ENCODE data around the gene HLF. TPM values are rescaled to one million over a fixed set of nuclear protein-coding genes. Genes with fewer than 3 reads are reported as not detected.

Gene HLF
- total and polyA plus RNA-seq, 2 experiments from 2014 or later, result 0.09 TPM; not detected in 1

- 69 to 74% methylated on average over 10 of the region's 10 CpGs for WGBS, 2 experiments (ENCODE audit: low coverage in 1 of 2, low lambda C conversion rate in 2 of 2, missing lambda C conversion rate in 2 of 2)
- DNase-seq, result no peak
- Histone ChIP-seq H4K20me1 (ENCODE audit: insufficient read depth) (no peaks in the 10 kb centered on the region), H2AFZ (no peak overlapping the region), H3K4me3 (no peak overlapping the region), H3K9me3 (ENCODE audit: low read depth) (no peaks in the 10 kb centered on the region), H3K36me3 (ENCODE audit: low read depth) (no peaks in the 10 kb centered on the region), H3K9me2 (ENCODE audit: insufficient read depth) (no peaks in the 10 kb centered on the region), H3K9ac (no peak overlapping the region), H3F3A (ENCODE audit: insufficient read depth) (no peaks in the 10 kb centered on the region), H3K27ac (no peak overlapping the region), H3K27me3 (replicated peaks; ENCODE audit: insufficient read depth) (no peaks in the 10 kb centered on the region), H3K79me2 (ENCODE audit: insufficient read depth) (no peaks in the 10 kb centered on the region), H3K4me2 (ENCODE audit: unreplicated experiment) (no peak overlapping the region), H3K4me1 (ENCODE audit: insufficient read depth) (no peaks in the 10 kb centered on the region)
- in situ Hi-C loops (cut with MboI), result no loop called here
- TF ChIP-seq EZH2phosphoT487 (IDR thresholded peaks at IDR 0.05; ENCODE audit: insufficient read depth, low read depth) (no peak), EZH2 (IDR thresholded peaks at IDR 0.05; ENCODE audit: insufficient read depth, poor library complexity, severe bottlenecking) (no peak)
Observed at GRCh38 chr17:55299162-55299838, 34.5 kb downstream of the HLF start.

GRCh38 chr17:55299890-55300289, 35.1 kb downstream of the HLF start:
- no peaks in the 10 kb centered on the region for H3K4me1 ChIP-seq (ENCODE audit: insufficient read depth)
- 75 to 80% methylated on average over 4 of the region's 4 CpGs for WGBS, 2 experiments (ENCODE audit: low coverage in 1 of 2, low lambda C conversion rate in 2 of 2, missing lambda C conversion rate in 2 of 2)
- no peak overlapping the region for H3K27ac ChIP-seq
- H3F3A ChIP-seq (ENCODE audit: insufficient read depth), result no peaks in the 10 kb centered on the region
- H3K9me2 ChIP-seq (ENCODE audit: insufficient read depth), result no peaks in the 10 kb centered on the region
- H3K9me3 ChIP-seq (ENCODE audit: low read depth), result no peaks in the 10 kb centered on the region
- no peaks in the 10 kb centered on the region for H4K20me1 ChIP-seq (ENCODE audit: insufficient read depth)
- no peak overlapping the region for H3K9ac ChIP-seq
- no peak for TF ChIP-seq EZH2phosphoT487 (IDR thresholded peaks at IDR 0.05; ENCODE audit: insufficient read depth, low read depth)
- TF ChIP-seq EZH2 (IDR thresholded peaks at IDR 0.05; ENCODE audit: insufficient read depth, poor library complexity, severe bottlenecking), result no peak
- H2AFZ ChIP-seq, result no peak overlapping the region
- in situ Hi-C loops (cut with MboI), result no loop called here
- no peaks in the 10 kb centered on the region for H3K79me2 ChIP-seq (ENCODE audit: insufficient read depth)
- no peaks in the 10 kb centered on the region for H3K36me3 ChIP-seq (ENCODE audit: low read depth)
- H3K4me3 ChIP-seq, result no peak overlapping the region
- H3K27me3 ChIP-seq (replicated peaks; ENCODE audit: insufficient read depth), result no peaks in the 10 kb centered on the region
- H3K4me2 ChIP-seq (ENCODE audit: unreplicated experiment), result no peak overlapping the region
- DNase-seq, result no peak

GRCh38 chr17:55300479-55301290, 35.9 kb downstream of the HLF start:
- H3K79me2 ChIP-seq (ENCODE audit: insufficient read depth), result no peaks in the 10 kb centered on the region

GRCh38 chr17:55301521-55302406, 37.0 kb downstream of the HLF start:
- H3K9me2 ChIP-seq (ENCODE audit: insufficient read depth), result no peaks in the 10 kb centered on the region
- no peak overlapping the region for H2AFZ ChIP-seq
- WGBS, 2 experiments (ENCODE audit: low coverage in 1 of 2, low lambda C conversion rate in 2 of 2, missing lambda C conversion rate in 2 of 2), result 54 to 58% methylated on average over 6 of the region's 6 CpGs
- H3K9ac ChIP-seq, result no peak overlapping the region
- in situ Hi-C loops (cut with MboI), result no loop called here
- H3K79me2 ChIP-seq (ENCODE audit: insufficient read depth), result no peaks in the 10 kb centered on the region
- DNase-seq, result peak; percentile 23
- H3K9me3 ChIP-seq (ENCODE audit: low read depth), result no peaks in the 10 kb centered on the region
- H3K27ac ChIP-seq, result no peak overlapping the region
- no peaks in the 10 kb centered on the region for H3F3A ChIP-seq (ENCODE audit: insufficient read depth)
- no peak overlapping the region for H3K4me2 ChIP-seq (ENCODE audit: unreplicated experiment)
- no peak overlapping the region for H3K4me3 ChIP-seq
- no peak for TF ChIP-seq EZH2 (IDR thresholded peaks at IDR 0.05; ENCODE audit: insufficient read depth, poor library complexity, severe bottlenecking)
- no peak for TF ChIP-seq EZH2phosphoT487 (IDR thresholded peaks at IDR 0.05; ENCODE audit: insufficient read depth, low read depth)
- no peaks in the 10 kb centered on the region for H3K27me3 ChIP-seq (replicated peaks; ENCODE audit: insufficient read depth)
- H4K20me1 ChIP-seq (ENCODE audit: insufficient read depth), result no peaks in the 10 kb centered on the region
- no peaks in the 10 kb centered on the region for H3K4me1 ChIP-seq (ENCODE audit: insufficient read depth)
- no peaks in the 10 kb centered on the region for H3K36me3 ChIP-seq (ENCODE audit: low read depth)

More at GRCh38 chr17:55300479-55301290, 35.9 kb downstream of the HLF start:
- in situ Hi-C loops (cut with MboI), result no loop called here
- Histone ChIP-seq H3K27me3 (replicated peaks; ENCODE audit: insufficient read depth) (no peaks in the 10 kb centered on the region), H3F3A (ENCODE audit: insufficient read depth) (no peaks in the 10 kb centered on the region), H3K9me2 (ENCODE audit: insufficient read depth) (no peaks in the 10 kb centered on the region), H3K9me3 (ENCODE audit: low read depth) (no peaks in the 10 kb centered on the region), H3K36me3 (ENCODE audit: low read depth) (no peaks in the 10 kb centered on the region), H3K4me2 (ENCODE audit: unreplicated experiment) (no peak overlapping the region), H3K4me3 (no peak overlapping the region), H3K9ac (no peak overlapping the region), H4K20me1 (ENCODE audit: insufficient read depth) (no peaks in the 10 kb centered on the region), H3K27ac (no peak overlapping the region), H2AFZ (no peak overlapping the region), H3K4me1 (ENCODE audit: insufficient read depth) (no peaks in the 10 kb centered on the region)
- 84 to 91% methylated on average over 6 of the region's 6 CpGs for WGBS, 2 experiments (ENCODE audit: low coverage in 1 of 2, low lambda C conversion rate in 2 of 2, missing lambda C conversion rate in 2 of 2)
- TF ChIP-seq EZH2phosphoT487 (IDR thresholded peaks at IDR 0.05; ENCODE audit: insufficient read depth, low read depth) (no peak), EZH2 (IDR thresholded peaks at IDR 0.05; ENCODE audit: insufficient read depth, poor library complexity, severe bottlenecking) (no peak)
- DNase-seq, result no peak

Measured in GM23248 (cell line).